PC-9 (cell line): ENCODE data around the gene CLDND1. TPM values are rescaled to one million over a fixed set of nuclear protein-coding genes. Genes with fewer than 3 reads are reported as not detected.

Experiments used
- BruUV-seq: library from RNA; stranded (reverse); fragments of 400-500 nt; replicated peaks from 2 replicates; lab custom pipeline; 2021; lab: Mats Ljungman, UMichigan
- CTCF ChIA-PET: fragments of 300-600 bp; sonication (Branson Sonifier 250); formaldehyde crosslinking; loops from one replicate; lab custom pipeline; 2022; ENCODE audit warnings: antibody characterized with exemption; lab: Charles Lee
- POLR2A ChIA-PET: fragments of 300-600 bp; sonication (Branson Sonifier 250); formaldehyde crosslinking; loops from one replicate; lab custom pipeline; 2022; ENCODE audit warnings: antibody characterized with exemption; ENCODE audit not compliant: unreplicated experiment; lab: Charles Lee
- DNase-seq, 2 experiments: peaks; one replicate each; pipeline versions ENCODE4 v3.0.0 to v3.0.0-alpha.2; 2015 to 2022; ENCODE audit warnings: mixed read lengths in 1 of 2
- H2AFZ ChIP-seq: fragments of 200-600 bp; sonication (generic); 2 replicates; pipeline ENCODE4 v1.8.1; 2017; ENCODE audit warnings: antibody characterized with exemption
- H3F3A ChIP-seq: fragments of 200-600 bp; sonication (generic); 2 replicates; pipeline ENCODE4 v1.8.1; 2017; ENCODE audit warnings: antibody characterized with exemption, mild to moderate bottlenecking, low read depth; ENCODE audit not compliant: insufficient read depth
- H3K27ac ChIP-seq: fragments of 200-600 bp; sonication (generic); 2 replicates; pipeline ENCODE4 v1.6.1; 2016; ENCODE audit warnings: mixed run types
- H3K27me3 ChIP-seq: fragments of 200-600 bp; sonication (generic); 2 replicates; pipeline ENCODE4 v1.6.1; 2016; ENCODE audit warnings: low read depth, mixed run types; ENCODE audit not compliant: insufficient read depth
- H3K36me3 ChIP-seq: fragments of 200-600 bp; sonication (generic); 2 replicates; pipeline ENCODE4 v1.6.1; 2016; ENCODE audit warnings: low read depth, mixed run types
- H3K4me1 ChIP-seq: fragments of 200-600 bp; sonication (generic); replicated peaks from 2 replicates; pipeline ENCODE4 v1.6.1; 2016; ENCODE audit warnings: mixed run types; ENCODE audit not compliant: insufficient read depth
- H3K4me2 ChIP-seq: fragments of 200-600 bp; sonication (generic); 2 replicates; pipeline ENCODE4 v1.6.1; 2017; ENCODE audit warnings: mixed run types
- H3K4me3 ChIP-seq: fragments of 200-600 bp; sonication (generic); 2 replicates; pipeline ENCODE4 v1.6.1; 2016; ENCODE audit warnings: mixed run types
- H3K79me2 ChIP-seq: fragments of 200-600 bp; sonication (generic); 2 replicates; pipeline ENCODE4 v1.6.1; 2017; ENCODE audit warnings: low read depth, mixed run types
- H3K9me2 ChIP-seq: fragments of 200-600 bp; sonication (generic); 2 replicates; pipeline ENCODE4 v1.8.1; 2017; ENCODE audit warnings: mild to moderate bottlenecking; ENCODE audit not compliant: insufficient read depth
- H3K9me3 ChIP-seq: fragments of 200-600 bp; sonication (generic); 2 replicates; pipeline ENCODE4 v1.8.1; 2016; ENCODE audit warnings: low read depth; ENCODE audit not compliant: insufficient read depth
- H4K20me1 ChIP-seq: fragments of 200-600 bp; sonication (generic); 2 replicates; pipeline ENCODE4 v1.8.1; 2017; ENCODE audit not compliant: insufficient read depth
- CTCF ChIP-seq: fragments of 200-600 bp; sonication (generic); conservative IDR thresholded peaks from 2 replicates; pipeline ENCODE4 v1.6.1; 2017; ENCODE audit warnings: mixed run types, antibody characterized with exemption, mild to moderate bottlenecking, moderate library complexity
- EZH2 ChIP-seq: fragments of 200-600 bp; sonication (generic); IDR thresholded peaks from 2 replicates; pipeline ENCODE4 v1.8.0; 2017; ENCODE audit warnings: antibody characterized with exemption, low read depth
- intact Hi-C: fragments of 100-400 bp; cut with micrococcal nuclease; formaldehyde crosslinking; loops from one replicate; pipeline ENCODE4 v1.10.0; 2022; ENCODE audit not compliant: unreplicated experiment
- total RNA-seq: library from RNA; stranded (reverse); gene quantifications from 2 replicates; pipeline ENCODE4 v1.2.3, GENCODE V29; 2021

CLDND1 gene
- total RNA-seq, 1 experiment from 2014 or later: 143 TPM

DNA sequence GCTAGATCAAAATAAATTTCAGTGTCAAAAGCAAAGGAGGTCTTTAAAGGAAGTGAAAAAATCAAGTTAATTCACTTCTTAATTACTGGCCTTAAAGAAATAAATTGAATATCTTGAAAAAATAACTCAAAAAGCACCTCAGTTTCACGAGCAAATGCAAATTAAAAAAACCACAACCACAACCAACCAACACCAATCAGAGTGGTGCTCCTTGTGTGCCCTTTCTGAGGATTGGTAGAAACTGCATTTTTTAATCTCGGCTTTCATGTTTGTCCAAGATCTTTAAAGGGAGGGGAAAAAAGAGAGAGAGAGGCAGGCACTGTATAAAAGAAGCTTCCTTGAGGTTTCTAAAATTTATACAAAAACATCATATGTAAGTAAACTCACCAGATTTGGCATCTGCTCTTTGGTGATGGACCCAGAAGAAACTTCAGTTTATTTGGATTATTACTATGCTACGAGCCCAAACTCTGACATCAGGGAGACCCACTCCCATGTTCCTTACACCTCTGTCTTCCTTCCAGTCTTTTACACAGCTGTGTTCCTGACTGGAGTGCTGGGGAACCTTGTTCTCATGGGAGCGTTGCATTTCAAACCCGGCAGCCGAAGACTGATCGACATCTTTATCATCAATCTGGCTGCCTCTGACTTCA is 9.0 kb upstream of the CLDND1 start, which contains the start of gene GPR15:
TSS of gene GPR15 (plus strand) at position 357 of the 653 bp plus-strand sequence. CDS start at position 413, 56 bp downstream.
- Histone ChIP-seq H3K79me2 (no peaks in the 10 kb centered on the region), H3K27me3 (no peaks in the 10 kb centered on the region), H3F3A (no peaks in the 10 kb centered on the region), H3K36me3 (no peaks in the 10 kb centered on the region), H2AFZ (0 out of 2 replicates have a peak within 1 kb of the TSS, but pooled peaks have one; percentile 2), H4K20me1 (no peaks in the 10 kb centered on the region), H3K4me1 (no peaks in the 10 kb centered on the region), H3K9me2 (no peaks in the 10 kb centered on the region), H3K27ac (no peak within 1 kb of the TSS), H3K4me2 (no peak within 1 kb of the TSS), H3K4me3 (no peak within 1 kb of the TSS), H3K9me3 (no peaks in the 10 kb centered on the region)
- ChIA-PET POLR2A (no interaction called here), CTCF (no interaction called here)
- intact Hi-C loops: no loop called here
- BruUV-seq: no TSS peak
- no peak for DNase-seq
- no peak for TF ChIP-seq EZH2
- TF ChIP-seq CTCF: no peak

DNA sequence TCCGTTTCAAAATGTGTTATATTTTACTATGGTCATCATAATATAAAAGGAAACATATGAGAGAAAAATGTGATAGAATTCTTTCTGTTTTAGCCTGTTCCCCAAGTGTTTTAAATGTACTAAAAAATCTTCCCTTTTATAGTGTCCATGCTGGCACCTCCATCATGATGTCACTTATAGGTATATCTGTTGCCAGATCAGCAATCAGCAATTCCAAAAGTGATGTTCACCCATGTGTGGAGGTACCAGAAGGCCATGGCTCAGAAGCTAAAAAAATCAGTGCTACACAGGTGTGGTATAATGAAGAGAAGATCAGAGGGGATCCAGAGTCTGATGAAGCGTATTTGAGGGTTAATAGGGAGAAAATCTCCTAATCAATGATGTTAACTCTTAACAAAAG is 8.0 kb upstream of the CLDND1 start:
- Histone ChIP-seq H3F3A (no peaks in the 10 kb centered on the region), H3K27ac (no peak overlapping the region), H2AFZ (no peak overlapping the region), H3K27me3 (no peaks in the 10 kb centered on the region), H3K9me3 (no peaks in the 10 kb centered on the region), H3K36me3 (no peaks in the 10 kb centered on the region), H3K4me2 (no peak overlapping the region), H3K4me3 (no peak overlapping the region), H4K20me1 (no peaks in the 10 kb centered on the region), H3K4me1 (no peaks in the 10 kb centered on the region), H3K9me2 (no peaks in the 10 kb centered on the region), H3K79me2 (no peaks in the 10 kb centered on the region)
- no peak for TF ChIP-seq CTCF
- no peak for TF ChIP-seq EZH2
- intact Hi-C loops: no loop called here
- ChIA-PET CTCF (no interaction called here), POLR2A (no interaction called here)
- DNase-seq: no peak
- BruUV-seq: no TSS peak

DNA sequence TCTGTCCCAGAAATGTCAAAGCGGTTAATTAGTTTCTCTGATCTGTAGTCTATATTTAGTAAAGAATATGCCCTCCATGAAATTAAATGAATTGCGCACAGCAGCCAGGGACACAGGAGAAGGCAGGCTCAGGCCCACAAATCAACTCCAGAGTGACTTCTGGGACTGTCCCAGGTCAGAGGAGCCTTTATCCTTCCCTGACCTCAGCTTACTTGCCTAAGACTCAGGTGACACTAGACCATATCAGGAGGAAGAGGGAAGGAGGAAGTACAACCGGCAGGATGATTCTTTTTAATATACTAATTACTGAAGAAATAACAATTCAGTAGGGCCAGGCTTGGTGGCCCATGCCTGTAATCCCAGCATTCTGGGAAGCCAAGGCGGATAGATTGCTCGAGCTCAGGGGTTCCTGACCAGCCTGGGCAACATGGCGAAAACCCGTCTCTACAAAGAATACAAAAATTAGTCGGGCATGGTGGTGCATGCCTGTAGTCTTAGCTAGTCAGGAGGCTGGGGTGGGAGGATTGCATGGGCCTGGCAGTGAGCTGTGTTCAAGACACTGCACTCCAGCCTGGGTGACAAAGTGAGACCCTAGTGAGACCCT is 7.3 kb upstream of the CLDND1 start:
- Histone ChIP-seq H3K9me2 (no peaks in the 10 kb centered on the region), H3K4me1 (no peaks in the 10 kb centered on the region), H3K79me2 (no peaks in the 10 kb centered on the region), H3K36me3 (no peaks in the 10 kb centered on the region), H3K9me3 (no peaks in the 10 kb centered on the region), H2AFZ (no peak overlapping the region; the same call in 1 of the 2 replicates), H3K4me3 (no peak overlapping the region), H3K4me2 (no peak overlapping the region), H3K27ac (no peak overlapping the region), H4K20me1 (no peaks in the 10 kb centered on the region), H3F3A (no peaks in the 10 kb centered on the region), H3K27me3 (no peaks in the 10 kb centered on the region)
- TF ChIP-seq EZH2: no peak
- no peak for TF ChIP-seq CTCF
- DNase-seq: no peak
- ChIA-PET POLR2A (no interaction called here), CTCF (no interaction called here)
- intact Hi-C loops: no loop called here
- no TSS peak for BruUV-seq
